DLD1 (cell line): ENCODE measurements around the gene PUM1.
"Not testable (repeated sequence)": the region's sequence is repeated elsewhere in the genome, so short reads cannot be mapped to it uniquely, and the experiment has no call there.

Source experiments
- in situ Hi-C: cut with HindIII; loops from 2 replicates; pipeline ENCODE4 v1.10.0; 2017; ENCODE audit warnings: low sequenced_read_pairs

Gene PUM1

GRCh38 chr1:31065310-31066217, at the start of gene PUM1:
TSS of gene PUM1 (minus strand) at chr1:31065717. CDS start at chr1:31059566, 6,151 bp downstream.
- in situ Hi-C loops, result no loop called here

GRCh38 chr1:31112266-31112935, 46.9 kb upstream of the PUM1 start:
- in situ Hi-C loops, result no loop called here

DNA sequence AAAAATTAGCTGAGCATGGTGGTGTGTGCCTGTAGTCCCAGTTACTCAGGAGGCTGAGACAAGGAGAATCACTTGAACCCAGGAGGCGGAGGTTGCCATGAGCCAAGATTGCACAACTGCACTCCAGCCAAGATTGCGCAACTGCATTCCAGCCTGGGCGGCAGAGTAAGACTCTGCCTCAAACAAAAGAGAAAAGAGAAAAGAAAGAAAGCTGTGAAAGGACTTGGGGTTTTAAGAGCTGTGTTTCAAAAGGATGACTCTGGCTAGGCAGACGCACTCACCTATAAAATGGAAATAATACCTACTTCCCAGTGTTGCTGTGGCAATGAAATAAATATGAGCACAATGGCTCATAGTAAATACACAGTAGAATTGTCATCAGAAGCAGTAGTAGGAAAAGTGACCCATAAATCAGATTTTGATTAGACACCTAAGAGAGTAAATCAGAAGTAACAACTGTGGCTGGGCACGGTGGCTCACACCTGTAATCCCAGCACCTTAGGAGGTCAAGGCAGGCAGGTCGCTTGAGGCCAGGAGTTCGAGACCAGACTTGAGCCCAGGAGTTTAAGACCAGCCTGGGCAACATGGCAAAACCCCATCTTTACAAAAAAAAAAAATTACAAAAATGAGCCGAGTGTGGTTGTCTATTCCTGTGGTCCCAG, 45.9 kb upstream of the PUM1 start:
- in situ Hi-C loops, result no loop called here

DNA sequence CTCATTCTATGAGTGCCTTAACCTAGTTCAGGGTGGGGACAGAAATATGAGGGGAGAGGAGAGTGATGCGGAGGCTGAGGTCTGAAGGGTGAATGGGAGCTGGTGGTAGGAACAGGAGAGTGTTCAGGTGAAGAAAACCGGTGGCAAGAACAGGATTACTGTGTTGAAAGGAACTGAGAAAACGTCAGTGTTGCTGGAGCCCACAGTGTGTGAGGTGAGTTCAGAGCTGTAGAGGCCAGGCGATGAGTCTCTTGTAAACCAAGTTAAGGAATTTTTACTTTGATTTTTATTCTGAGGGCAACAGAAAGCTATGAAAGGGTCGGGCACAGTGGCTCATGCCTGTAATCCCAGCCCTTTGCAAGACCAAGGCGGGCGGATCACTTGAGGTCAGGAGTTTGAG, 45.3 kb upstream of the PUM1 start:
- in situ Hi-C loops, result no loop called here

DNA sequence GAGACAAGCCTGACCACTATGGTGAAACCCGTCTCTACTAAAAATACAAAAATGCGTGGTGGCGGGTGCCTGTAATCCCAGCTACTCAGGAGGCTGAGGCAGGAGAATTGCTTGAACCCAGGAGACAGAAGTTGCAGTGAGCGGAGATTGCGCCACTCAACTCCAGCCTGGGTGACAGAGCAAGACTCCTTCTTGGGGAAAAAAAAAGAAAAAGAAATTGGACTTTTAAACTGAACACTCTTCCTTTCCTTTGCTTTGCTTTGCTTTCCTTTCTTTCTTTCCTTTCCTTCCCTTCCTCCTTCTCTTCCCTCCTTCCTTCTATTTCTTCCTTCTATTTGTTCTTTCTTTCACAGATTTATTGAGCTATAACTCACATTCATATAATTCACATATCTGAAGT, 43.3 kb upstream of the PUM1 start:
- in situ Hi-C loops, result no loop called here

DNA sequence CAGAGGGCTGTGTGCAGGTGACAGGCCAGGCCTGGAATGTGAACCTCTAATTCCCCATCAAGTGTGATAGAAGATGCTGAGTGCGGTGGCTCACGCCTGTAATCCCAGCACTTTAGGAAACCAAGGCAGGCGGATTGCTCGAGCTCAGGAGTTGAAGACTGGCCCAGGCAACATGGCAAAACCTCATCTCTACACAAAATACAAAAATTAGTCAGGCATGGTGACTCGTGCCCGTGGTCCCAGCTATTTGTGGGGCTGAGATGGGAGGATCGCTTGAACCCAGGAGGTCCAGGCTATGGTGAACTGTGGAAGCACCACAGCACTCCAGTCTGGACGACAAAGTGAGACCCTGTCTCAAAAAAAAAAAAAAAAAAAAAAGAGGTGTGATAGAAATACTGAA, 40.1 kb upstream of the PUM1 start:
- in situ Hi-C loops, result no loop called here

GRCh38 chr1:31102501-31102950, 37.0 kb upstream of the PUM1 start:
- in situ Hi-C loops, result no loop called here

DNA sequence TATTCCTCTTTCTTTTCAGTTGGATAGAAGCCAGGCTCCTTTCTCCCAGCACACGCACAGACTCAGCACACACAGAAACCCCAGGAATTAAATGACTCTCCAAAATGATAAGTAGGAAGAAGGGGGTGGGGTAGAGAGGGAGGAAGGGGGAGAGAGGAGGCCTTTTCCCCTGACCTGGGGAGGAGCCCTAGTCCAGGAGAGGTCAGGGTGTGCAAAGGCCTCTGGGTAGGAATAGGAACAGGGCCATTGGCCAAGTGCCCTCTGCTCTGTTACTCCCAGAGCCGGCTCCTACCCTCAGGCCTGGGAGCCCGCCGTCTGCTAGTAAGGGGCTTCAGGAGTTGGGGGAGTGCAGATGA, 35.6 kb upstream of the PUM1 start:
- in situ Hi-C loops, result no loop called here

GRCh38 chr1:31099293-31100032, 33.9 kb upstream of the PUM1 start:
- in situ Hi-C loops, result no loop called here

- in situ Hi-C loops, result no loop called here
Measured at GRCh38 chr1:31095985-31096384, 30.5 kb upstream of the PUM1 start.

- in situ Hi-C loops, result no loop called here
Measured at GRCh38 chr1:31095298-31095981, 29.9 kb upstream of the PUM1 start.

- in situ Hi-C loops, result not testable (repeated sequence)
Measured at GRCh38 chr1:31088081-31088480, 22.6 kb upstream of the PUM1 start.

DNA sequence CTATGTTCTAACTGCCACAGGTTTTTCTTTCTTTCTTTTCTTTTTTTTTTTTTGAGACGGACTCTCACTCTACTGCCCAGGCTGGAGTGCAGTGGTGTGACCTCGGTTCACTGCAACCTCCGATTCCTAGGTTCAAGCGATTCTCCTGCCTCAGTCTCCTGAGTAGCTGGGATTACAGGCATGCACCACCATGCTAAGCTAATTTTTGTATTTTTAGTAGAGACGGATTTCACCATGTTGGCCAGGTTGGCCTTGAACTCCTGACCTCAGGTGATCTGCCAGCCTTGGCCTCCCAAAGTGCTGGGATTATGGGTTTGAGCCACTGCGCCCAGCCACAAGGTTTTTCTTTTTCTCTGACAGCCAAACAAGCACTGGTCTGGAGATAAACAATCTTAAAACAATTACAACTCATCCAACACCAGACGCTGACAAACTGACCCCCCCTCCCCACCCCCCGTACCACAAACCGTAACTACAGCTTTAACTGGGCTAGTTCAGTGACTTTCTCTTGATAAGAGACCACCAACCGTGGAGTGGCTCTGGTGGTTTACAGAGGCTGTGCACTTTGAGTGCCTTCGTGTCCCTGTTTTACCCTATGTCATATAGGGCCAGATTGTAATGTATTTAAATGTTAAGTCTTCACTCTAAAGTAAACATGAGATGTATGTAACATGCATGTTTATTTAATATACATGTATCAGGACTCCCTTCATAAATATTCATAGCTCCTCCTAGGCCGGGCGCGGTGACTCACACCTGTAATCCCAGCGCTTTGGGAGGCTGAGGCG, 19.5 kb upstream of the PUM1 start:
- in situ Hi-C loops, result no loop called here

DNA sequence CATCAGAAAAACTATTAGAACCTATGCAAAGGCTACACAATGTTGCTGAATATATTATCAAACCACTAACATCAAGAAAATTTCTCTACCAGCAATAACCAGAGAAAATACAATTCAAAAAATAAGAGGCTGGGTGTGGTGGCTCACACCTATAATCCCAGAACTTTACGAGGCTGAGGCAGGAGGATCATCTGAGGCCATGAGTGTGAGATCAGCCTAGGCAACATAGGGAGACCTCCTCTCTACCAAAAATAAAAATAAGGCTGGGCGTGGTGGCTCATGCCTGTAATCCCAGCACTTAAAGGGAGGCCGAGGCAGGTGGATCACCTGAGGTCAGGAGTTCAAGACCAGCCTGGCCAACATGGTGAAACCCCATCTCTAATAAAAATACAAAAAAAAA, 16.9 kb upstream of the PUM1 start:
- in situ Hi-C loops, result no loop called here

DNA sequence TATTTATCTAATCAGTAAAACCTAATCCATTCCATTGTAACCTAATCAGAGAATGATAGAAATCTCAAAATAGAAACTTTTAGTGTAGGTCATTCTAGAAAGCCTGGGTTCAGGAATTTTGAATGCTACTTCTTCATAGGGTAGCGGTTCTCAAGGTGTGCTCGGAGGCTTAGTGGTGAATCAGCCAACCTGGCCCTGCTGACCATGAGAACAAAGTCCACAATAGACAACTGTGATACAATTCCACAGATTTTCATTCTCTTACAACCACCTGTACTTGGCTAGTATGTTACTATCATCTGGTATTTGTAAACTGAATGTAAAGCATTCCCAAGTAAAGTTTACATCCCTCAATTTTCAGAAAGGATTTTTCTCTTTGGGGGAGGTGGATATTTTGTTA, 7.5 kb upstream of the PUM1 start:
- in situ Hi-C loops, result no loop called here

DNA sequence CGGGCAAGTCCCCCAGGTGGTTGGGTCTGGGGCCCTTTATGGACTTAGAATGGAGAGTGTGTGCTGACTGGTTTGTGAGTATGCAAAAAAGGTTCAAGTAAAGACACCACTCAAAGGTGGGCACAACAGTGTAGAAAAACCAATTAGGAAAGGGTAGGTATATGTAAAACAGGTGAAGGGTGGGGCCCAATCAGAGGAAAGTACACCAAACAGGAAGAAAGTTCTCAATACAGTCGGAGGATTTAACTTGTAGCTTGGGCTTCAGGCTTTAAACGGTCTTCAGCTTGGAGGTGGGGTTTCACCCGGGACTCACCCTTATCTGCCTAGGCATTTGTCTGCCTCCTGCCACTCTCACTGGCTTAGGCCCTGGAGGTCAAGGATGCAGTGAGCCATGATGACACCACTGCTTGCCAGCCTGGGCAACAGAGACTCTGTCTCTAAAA, 6.8 kb upstream of the PUM1 start:
- in situ Hi-C loops, result no loop called here

GRCh38 chr1:31069392-31069791, 3.9 kb upstream of the PUM1 start:
- in situ Hi-C loops, result no loop called here

GRCh38 chr1:31064718-31065309, 703 bp downstream of the PUM1 start:
- in situ Hi-C loops, result no loop called here

DNA sequence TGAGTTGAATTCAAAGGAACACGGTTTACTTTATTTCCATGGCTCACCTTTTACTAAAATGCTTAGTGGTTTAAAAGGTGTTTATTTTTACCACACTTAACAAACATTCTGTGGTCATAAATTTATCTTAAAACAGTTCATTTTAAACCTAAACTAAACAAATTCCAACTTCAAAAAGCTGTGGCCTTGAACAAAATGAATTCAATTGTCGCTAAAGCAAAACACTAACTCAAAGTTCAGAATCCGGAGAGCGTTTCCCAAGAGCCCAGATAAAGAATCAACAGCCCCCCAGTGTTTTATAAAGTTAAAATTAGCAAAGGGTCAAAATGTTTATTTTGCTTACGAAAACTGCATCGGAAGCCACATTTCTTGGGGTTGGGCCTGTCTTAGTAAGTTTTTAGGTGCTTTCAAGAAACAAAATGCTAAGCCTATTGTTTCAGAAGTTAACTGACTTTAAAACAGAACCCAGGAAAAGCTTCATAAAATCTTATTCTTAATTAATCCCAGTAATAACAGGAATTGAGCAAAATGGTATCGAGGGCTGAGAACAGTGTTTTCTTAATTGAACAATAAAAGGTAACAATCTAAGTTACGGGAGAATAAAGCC, 1.3 kb downstream of the PUM1 start:
- in situ Hi-C loops, result no loop called here
